HG03064 (cell line): Measurements from ENCODE around the gene KCNA10.
"Not testable (repeated sequence)": the region's sequence is repeated elsewhere in the genome, so short reads cannot be mapped to it uniquely, and the experiment has no call there.

Experiments used
- ATAC-seq: cut with Tn5 transposase; IDR thresholded peaks from one replicate; pipeline ENCODE4 v1.9.1; 2021; ENCODE audit warnings: low read depth; ENCODE audit not compliant: unreplicated experiment

Gene KCNA10

GRCh38 chr1:110538075-110538474 is 19.1 kb upstream of the KCNA10 start:
- ATAC-seq = no peak

- no peak for ATAC-seq
Observed at GRCh38 chr1:110535985-110536384, 17.0 kb upstream of the KCNA10 start.

- no peak for ATAC-seq
Observed at GRCh38 chr1:110533230-110533629, 14.3 kb upstream of the KCNA10 start.

DNA sequence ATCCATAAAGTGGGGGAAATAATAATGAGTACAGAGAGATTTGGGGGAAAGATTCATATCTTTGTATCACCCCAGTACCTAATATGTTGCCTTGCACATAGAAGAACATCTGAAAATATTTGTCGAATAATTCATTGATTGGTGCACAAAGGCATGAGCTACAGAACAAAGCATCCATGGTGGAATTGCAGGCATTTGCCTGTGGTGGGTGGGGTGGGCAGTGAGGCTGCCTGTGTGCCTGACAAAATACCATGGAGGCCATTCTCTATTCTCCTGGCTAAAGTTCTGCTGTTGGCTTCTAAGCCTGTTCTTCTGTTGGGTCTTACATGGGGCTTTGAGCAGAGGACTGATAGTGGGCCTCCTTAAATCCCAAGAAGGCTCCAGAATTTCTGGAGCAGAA is 10.0 kb upstream of the KCNA10 start:
- ATAC-seq = no peak

DNA sequence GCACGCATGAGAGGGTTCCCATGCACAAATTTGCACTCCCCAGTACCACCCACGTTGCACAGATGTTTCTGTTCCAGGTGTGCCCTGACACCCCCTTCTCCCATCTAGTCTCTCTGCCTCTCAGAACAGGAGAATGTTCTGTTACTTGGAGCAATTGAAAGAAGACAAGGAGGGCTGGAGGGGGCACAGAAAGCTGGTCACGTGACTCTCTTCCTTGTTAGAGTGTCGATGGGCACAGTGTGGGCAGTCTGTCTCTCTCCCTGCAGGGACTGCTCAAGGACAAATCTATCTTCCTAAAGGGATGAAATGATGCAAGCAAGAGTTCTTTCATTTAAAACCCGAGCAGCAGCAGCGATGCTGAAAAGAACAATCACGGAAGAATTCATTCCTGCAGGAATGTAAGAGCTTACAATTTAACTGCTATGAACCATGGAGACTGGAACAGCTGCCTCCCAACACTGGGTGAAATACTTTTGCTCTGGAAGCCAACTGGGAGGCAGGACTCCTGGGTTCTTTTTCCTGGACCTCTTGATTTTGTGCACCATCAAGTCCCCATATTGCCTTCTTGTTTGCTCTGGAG is 7.3 kb upstream of the KCNA10 start:
- no peak for ATAC-seq

- ATAC-seq = no peak
Observed at GRCh38 chr1:110525249-110525595, 6.2 kb upstream of the KCNA10 start.

DNA sequence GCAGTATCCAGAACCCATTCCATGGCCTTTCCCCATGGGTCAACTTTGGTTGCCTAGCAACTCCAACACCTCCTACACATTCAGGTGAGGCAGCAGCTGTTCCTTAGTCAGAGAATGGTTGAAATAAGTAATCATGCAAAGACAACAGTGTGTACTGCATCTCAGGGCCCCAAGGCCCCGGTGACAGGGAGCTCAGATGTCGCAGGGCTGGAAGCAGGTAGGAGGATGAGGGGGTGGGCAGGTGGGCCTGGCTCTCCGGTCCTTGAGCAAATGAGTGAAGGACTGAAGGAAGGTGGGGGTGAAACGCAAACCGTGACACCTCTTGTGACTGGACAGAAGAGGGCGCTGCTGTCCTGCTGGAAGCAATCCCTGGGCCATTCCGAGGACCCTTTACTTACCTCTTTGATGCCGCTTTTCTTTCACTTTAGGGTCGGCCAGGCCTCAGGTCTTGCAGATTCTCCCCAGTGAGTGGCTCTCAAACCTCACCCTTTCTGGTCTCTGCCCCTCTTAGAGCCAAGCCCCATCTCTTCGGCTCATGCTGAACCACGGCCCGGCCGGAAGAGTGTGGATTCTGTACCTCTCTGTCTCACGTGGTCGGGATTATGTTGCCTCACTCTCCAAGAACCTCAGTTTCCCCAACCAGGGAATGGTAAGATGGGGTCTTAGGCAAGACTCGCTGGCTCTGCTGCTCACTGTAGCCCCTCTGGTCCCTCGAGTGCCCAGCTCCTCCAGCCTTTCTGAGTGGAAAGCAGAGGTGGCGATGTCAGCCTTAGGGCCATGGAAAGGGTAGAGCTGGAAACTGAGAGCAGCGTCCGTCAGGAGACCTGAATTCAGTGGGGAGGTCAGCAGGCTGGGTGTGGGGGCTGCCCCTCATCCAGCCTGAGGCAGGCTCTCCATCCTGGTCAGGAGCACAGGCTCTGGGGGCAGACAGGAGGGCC is 5.6 kb upstream of the KCNA10 start:
- ATAC-seq = no peak

DNA sequence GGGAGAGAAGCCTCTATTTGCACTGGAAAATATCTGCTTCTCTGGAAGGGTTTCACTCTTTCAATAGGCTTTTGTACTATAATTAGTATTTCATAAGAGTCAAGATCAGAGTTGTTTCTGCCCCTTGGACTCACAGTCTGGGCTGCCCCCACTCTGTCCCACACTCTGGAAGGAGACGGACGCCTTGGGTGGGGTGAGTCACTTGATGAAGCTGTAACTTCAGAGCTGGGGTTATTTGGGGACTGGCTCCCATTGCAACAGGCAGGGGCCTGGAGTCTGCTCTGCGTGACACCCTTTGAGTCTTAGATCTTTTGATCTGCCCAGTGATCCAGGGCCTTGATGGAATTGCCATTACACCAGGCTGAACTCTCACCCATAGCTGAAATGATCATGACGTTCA is 4.0 kb upstream of the KCNA10 start:
- no peak for ATAC-seq

DNA sequence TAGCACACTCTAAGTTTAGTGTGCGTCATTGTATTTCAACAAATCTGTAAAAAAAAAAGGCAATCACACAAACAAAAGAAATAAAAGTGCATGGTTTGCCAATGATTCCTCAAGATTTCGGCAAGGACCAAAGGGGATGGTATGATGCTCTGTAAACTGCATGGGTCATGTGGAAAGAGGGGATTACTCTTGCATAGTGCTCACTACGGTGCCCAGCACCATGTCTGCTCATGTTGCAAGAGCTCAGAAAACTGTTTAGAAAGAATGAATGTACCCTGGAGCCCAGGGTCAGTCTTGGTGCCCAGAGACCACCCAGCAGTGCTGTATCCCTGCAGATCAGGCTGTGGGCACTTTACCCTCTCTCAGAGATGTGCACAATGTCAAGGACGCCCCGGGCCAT is 3.6 kb upstream of the KCNA10 start:
- ATAC-seq = no peak

DNA sequence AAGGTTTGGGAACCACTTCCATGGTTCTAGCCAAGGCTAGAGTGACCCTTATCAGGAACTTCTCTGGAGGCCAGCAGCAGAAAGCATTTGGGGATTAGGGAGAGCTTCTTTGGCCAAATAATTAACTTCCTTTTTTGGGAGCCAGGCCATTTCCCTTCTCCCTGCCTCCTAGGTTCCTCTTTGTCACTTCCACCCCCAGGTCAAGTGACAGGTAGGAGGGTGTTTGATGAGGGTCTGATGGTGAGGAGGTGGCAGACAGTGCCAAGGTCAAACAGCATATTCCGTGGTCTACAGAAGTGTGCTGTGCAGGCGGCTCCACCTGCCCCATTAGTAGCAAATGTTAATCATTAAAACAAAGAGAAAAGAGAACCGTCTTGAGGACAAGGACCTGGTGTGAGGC is 1.9 kb upstream of the KCNA10 start:
- no peak for ATAC-seq

GRCh38 chr1:110515891-110516290 is 3.1 kb downstream of the KCNA10 start:
- ATAC-seq = no peak

- no peak for ATAC-seq
Observed at GRCh38 chr1:110515041-110515440, 3.9 kb downstream of the KCNA10 start.

GRCh38 chr1:110513511-110513910 is 5.5 kb downstream of the KCNA10 start:
- no peak for ATAC-seq

- ATAC-seq = no peak
Observed at GRCh38 chr1:110511436-110511835, 7.5 kb downstream of the KCNA10 start.

- not testable (repeated sequence) for ATAC-seq
Observed at GRCh38 chr1:110510921-110511320, 8.1 kb downstream of the KCNA10 start.

GRCh38 chr1:110509655-110510054 is 9.3 kb downstream of the KCNA10 start:
- no peak for ATAC-seq

DNA sequence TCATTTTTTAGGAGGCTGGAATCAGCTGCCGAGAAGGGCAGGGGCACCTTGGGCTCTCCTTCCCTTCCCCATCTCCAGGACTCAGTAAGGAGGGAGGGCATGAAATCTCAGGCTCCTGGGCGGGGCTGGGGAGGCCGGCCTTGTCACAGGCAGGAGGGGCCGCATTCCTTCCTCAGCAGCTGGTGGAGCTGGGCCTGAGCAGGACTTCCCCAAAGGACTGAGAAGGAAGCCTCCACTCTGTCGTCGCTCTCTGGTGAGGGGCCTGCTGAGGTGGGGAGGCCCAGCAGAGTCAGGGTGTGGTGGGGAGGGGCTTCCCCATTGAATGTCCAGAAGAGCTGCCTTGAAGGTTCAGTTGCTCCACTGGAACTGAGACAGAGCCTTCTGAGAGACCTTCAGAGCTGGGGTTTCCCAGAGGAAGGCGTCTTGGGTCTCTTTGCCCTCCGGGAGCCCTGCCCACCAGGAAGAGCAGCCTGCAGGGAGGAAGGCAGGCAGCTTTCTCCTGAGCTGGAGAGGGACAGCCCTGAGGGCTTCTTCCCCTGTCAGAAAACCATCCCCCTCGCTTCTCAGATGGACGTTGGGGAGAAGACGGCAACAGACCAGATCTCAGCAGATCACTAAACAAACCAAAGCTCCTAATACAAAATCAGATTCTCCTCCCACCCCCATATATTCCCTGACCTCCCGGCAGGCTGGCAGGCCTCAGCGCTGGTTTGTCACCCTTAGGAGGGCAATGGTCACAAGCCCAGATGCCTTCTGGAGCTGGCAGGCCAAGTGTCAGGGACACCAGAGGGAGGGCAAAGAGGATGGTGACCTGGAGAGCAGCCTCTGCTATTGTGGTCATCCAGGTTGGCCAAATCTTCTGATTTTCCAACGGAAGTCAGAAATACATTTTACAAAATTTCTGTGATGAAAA is 10.7 kb downstream of the KCNA10 start:
- ATAC-seq = no peak

DNA sequence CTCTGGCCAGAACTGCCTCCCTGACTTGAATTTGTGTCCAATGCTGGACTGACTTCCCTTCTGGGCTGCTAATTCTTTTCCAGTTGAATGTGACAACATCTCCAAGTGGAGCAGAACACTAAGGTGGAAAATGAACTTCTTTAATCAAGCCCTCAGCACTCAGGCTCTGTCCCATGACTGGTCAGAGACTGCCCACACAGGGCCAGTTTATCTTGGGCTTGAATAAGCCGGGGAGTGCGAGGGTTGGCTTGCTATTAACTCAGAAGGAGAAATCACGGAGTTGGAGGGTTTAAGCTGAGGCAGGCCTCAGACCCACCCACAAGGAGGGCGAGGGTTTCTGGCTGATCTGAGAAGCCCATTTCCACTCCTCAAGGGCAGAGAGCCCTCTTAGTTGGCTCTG is 12.4 kb downstream of the KCNA10 start:
- no peak for ATAC-seq

GRCh38 chr1:110505596-110505995 is 13.4 kb downstream of the KCNA10 start:
- ATAC-seq = no peak

DNA sequence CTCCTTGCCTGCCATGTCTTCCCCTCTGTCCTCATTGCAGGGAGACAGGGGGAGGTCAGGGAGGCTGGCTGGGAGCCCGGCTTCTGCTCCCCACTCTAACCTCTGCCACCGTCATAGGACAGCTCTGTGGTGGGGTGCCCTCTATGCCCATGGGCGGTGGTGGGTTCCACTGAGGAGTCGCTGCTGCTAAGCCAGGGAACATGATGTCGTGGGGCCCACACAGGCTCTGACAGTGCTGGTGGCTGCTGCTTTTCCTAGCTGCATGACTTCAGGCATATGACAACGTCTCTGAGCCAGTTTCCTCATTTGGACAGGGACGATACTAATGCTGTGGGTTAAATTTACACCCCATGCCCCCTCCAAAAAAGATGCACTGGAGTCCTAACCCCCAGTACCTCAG is 14.7 kb downstream of the KCNA10 start:
- no peak for ATAC-seq

GRCh38 chr1:110503471-110503870 is 15.5 kb downstream of the KCNA10 start:
- no peak for ATAC-seq
